Renal cortical epithelial cell (primary cell): ENCODE measurements around the gene WDR5. TPM values are rescaled to one million over a fixed set of nuclear protein-coding genes. Genes with fewer than 3 reads are reported as not detected.

Source experiments
- DNase-seq: peaks from one replicate; pipeline ENCODE4 v3.0.0-alpha.2; 2011; ENCODE audit warnings: low read depth
- total RNA-seq: library from RNA; depleted of rRNA; stranded (reverse); fragments of >200 nt; gene quantifications from 2 replicates; pipeline ENCODE4 v1.2.3, GENCODE V29; 2014

The WDR5 gene
- total RNA-seq, 1 donor from 2014 or later: 23.1 TPM

DNA sequence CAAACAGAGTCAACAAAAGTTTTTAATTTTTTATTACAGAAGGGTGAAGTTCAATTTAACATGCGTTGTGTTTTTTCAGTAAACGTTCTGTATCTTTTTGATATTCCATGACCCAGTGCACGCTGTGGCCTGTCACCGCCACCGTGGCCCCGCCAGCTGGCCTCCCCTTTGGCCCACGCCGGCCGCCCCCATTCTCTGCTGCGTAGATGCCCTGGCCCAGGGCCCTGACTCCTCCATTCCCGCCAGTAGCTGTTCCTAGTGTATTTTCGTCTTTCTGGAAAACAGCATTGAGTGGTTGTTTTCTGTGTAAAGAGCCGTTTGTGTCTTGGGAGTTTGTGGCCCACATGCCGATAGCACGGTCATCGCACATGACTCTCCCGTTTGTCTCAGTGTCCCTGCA lies 22.4 kb downstream of the WDR5 start:
- DNase-seq: no peak

- DNase-seq: no peak
These were observed 23.0 kb downstream of the WDR5 start for GRCh38 chr9:134158753-134159392.

GRCh38 chr9:134159566-134160245 lies 23.8 kb downstream of the WDR5 start:
- DNase-seq: no peak

GRCh38 chr9:134161647-134162046 lies 25.8 kb downstream of the WDR5 start:
- no peak for DNase-seq

GRCh38 chr9:134162212-134162775 lies 26.4 kb downstream of the WDR5 start:
- no peak for DNase-seq

- no peak for DNase-seq
These were observed 27.1 kb downstream of the WDR5 start for GRCh38 chr9:134162926-134163370.

DNA sequence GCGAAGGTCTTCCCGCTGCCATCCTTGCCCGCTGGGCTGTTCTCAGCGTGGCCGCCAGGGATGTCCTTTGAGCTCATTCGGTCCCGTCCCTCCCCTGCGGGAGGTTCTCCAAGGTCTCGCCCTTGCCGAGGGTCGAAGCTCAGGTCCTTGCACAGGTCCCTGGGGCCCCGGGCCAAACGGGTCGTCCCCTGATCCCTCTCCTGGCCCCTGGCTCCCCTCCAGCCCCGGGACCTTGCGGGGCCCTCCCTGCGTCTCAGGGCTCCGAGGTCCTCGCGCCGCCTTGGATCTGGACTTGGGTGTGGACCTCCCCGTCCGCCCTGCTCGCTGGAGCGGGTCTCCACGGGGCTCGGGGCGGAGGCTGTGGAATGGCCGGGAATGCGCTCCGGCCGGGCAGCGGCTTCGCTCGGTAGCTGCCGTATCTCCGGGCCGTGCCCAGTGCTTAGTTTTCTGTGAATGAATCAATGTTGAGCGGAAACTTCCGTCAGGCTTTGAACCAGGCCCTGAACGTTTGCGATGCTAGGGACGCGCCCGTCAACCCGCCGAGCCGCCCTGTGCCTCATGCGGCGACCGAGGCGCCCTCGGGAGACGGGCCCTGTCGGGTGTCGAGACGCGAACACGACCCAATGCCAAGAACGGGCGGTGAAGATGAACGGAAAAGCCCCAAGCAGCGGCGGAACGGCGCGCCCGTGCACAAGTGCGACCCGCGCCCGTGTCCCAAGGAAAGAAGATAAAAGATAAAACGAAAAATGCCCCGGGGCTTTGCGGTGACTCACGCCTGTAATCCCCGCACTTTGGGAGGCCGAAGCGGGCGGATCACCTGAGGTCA lies 27.7 kb downstream of the WDR5 start:
- peak; percentile 20 for DNase-seq

- DNase-seq: no peak
These were observed 29.0 kb downstream of the WDR5 start for GRCh38 chr9:134164879-134165278.

- no peak for DNase-seq
These were observed 29.8 kb downstream of the WDR5 start for GRCh38 chr9:134165357-134166315.

GRCh38 chr9:134166374-134166773 lies 30.5 kb downstream of the WDR5 start:
- DNase-seq: no peak

- no peak for DNase-seq
These were observed 31.6 kb downstream of the WDR5 start for GRCh38 chr9:134167530-134167931.

DNA sequence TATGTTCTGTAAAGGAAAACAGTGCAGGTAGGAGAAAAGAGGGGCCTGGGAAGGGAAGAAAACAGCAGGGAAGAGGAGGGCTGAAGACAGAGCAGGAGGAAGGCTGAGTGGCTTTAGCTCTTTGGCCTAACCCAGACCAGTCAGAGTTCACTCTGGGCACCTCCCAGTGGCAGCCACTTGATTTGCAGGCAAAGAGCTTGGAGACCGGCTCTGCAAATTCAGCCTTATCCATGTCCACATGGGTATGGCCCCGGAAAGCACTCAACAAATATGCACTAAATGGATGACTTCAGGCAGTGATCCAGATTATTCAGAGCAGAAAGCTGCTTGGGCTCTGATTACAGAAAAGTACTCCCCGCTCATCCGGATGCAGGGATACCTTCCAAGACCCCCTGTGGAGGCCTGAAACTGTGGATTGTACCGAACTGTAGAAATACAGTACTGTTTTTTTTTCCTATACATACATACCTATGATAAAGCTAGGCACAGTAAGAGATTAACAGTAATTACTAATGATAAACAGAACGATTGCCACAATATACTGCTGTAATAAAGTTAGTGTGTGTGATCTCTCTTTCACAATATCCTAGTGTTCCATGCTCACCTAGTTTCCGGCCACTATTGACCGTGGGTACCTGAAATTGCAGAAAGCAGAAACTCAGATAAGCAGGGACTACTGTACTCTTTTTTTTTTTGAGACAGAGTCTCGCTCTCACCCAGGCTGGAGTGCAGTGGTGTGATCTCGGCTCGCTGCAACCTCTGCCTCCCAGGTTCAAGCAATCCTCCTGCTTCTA lies 33.1 kb downstream of the WDR5 start:
- DNase-seq: no peak

DNA sequence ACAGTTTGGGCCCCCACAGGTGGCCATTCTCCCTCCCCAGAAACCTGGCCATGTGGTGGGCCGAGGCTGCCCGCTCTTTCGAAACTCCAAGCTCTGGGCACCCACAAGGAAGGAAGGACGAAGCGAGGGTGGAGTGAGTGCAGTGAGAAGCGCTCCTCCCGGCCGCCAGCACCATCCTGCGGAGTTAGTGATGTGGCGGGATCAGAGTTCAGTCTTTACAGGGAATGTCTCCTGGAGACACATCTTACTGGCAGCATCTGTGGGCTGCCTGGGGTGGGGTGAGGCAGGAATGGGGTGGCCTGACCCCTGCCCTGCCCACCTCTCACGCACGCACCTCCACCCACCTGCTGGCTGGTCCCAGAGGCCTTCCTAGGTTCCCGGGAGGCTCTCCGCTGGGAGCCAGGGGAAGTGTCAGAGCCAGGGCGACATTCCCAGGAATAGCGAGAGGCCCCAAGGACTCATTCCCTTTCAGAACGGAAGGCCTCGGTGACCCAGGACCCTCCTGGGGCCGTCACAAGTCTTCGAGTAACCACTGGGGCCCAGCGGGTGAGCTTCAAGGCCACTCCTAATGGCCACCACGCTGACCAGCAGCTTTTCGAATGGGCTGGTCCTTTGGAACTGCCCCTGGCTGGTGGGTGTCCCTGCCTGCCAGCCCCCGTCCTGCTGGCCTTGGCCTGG lies 34.0 kb downstream of the WDR5 start:
- DNase-seq: no peak

DNA sequence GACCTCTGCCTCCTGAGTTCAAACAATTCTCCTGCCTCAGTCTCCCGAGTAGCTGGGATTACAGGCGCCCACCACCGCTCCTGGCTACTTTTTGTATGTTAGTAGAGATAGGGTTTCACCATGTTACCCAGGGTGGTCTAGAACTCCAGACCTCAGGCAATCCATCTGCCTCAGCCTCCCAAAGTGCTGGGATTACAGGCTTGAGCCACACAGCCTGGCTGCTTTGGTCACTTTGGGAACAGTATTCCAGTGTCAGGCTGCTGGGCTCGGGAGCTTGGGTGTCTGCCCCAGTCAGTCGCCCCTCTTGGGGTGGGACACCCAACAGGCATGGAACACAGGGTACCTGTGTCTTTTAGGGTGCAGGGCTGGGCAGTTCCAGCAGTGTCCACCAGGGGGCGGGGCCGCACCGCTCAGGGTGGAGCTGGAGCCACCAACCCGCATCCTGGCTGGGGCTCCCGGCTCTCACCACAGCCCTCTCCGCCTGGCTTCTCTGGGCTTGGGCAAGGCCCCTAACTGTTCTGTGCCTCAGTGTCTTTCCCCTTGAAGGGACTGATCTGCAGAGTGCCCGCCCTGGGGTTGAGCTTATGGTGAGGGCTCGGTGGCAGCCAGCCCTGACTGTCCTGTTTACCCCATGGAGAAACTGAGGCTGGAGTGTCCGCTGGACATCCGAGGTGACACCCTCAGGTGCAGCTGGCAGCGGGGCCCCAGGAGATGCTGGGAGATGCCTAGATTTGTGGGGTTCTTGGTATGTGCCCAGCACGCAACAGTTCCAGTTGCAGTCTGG lies 34.8 kb downstream of the WDR5 start:
- DNase-seq: no peak

DNA sequence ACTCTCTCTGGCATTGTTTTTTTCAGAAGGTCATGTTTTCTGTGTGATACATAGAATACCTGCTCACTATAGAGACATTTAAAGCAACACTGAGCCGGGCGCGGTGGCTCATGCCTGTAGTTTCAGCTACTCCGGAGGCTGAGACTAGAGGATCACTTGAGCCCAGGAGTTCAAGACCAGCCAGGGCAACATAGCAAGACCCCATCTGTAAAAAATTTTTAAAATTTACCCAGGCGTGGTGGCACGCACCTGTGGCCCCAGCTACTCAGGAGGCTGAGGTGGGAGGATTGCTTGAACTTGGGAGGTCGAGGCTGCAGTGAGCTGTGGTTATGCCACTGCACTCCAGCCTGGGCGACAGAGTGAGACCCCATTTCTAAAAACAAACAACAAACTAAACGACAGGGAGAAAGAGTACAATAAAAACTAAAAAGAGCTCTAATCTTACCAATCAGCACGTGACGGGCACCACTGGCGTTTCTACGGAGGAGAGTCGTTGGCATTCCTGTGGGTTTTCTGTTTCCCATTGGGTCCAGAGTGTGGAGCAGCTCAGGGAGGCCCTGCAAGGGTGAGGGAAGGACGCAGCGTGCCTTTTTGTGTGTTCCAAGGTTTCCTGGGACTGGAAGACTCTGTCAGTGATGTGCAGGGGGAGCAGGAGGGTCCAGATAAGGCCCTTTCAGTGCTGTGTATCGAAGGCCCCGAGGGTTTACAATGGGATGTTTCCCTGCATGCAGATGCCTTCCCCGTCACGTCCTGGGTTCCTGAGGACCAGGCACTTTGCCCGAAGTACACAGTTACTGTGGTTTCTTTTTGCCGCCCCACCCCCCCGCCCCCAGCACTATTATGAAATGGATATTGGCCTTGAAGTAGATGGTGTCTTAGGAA lies 35.7 kb downstream of the WDR5 start:
- DNase-seq: no peak

DNA sequence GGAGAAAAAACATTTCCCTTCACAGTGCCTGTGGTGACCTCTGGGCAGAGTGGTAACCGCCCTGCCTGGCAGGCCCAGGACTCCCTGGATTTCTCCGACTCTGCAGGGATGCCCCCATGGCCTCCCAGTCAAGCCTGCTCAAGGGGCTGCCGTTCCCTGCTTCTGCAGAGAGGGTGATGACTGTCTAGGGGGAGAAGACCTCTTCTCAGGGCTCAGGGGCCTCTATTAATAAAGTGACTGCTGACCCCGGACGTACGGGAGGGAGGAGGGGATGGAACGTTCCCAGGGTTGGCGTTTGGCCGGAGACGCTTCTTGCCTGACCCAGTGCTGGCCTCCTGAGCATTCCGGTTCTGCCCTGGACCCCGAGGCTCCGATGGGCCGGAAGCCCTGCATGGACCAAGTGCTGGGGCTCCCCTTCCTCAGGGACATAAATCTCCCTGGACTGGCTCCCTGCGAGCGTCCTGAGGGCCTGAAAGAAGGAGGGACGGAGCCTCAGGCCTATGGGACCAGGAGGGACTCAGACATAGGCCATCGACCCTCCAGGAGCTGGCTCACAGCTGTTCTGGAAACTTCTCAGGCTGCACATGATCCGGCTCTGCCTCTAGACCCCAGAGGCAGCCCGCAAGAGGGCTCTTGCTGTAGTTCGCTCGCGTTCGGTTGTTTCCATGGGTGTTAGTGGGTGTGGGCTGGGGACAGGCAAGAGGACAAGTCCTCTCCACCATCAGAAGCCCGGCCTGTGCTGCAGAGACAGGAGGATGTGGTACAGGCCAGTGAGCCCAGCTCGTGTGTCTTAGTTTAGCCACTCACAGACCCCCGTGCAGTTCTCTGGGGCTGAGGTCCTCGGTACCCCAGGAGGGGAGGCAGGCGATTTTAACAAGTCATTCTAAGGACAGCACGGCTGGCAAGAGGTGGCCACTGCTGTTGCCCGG lies 36.6 kb downstream of the WDR5 start:
- DNase-seq: no peak
